ENCODE results near the gene AUNIP. TPM values are rescaled to one million over a fixed set of nuclear protein-coding genes. Genes with fewer than 3 reads are reported as not detected.
A peak's percentile ranks its signal among the peaks of the same experiment; 100 is the strongest.

Gene AUNIP
- total and polyA plus RNA-seq, 2 donors from 2014 or later, result 0.38 TPM; not detected in 1

DNA sequence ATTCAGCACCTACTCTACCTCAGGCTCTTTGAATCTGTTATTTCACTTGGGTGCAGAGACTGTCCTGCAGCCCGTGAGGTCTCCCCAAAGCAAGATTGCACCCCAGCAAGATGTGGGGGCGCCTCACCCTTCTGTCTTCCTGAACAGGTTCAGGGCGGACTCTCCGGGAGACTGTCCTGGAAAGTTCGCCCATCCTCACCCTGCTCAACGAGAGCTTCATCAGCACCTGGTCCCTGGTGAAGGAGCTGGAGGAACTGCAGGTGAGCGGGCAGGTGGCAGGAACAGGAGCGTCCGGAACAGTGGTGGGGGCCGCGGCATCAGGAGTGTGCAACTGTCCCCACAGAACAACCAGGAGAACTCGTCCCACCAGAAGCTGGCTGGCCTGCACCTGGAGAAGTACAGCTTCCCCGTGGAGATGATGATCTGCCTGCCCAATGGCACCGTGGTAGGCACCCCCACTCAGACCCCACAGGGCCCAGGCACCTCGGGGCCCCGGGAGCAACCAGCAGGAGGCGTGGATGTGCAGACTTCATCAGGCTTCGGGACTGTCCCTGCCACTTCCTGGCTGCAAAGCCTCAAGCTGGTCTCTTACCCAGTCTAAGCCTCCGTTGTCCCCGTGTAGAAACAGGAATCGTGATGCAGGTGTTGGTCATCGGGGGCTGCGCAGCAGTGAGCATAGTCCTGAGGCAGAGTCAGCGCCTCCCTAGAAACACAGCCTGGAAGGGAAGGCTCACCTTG lies 45.4 kb downstream of the AUNIP start:
- H3K36me3 ChIP-seq (ENCODE audit: control insufficient read depth in 2 of 3, insufficient read depth in 3 of 3, low read length in 3 of 3), result peaks cover 0 to 7% (median 3%) of the 10 kb centered on the region in 3 donors
- TF ChIP-seq, protein P1, sequence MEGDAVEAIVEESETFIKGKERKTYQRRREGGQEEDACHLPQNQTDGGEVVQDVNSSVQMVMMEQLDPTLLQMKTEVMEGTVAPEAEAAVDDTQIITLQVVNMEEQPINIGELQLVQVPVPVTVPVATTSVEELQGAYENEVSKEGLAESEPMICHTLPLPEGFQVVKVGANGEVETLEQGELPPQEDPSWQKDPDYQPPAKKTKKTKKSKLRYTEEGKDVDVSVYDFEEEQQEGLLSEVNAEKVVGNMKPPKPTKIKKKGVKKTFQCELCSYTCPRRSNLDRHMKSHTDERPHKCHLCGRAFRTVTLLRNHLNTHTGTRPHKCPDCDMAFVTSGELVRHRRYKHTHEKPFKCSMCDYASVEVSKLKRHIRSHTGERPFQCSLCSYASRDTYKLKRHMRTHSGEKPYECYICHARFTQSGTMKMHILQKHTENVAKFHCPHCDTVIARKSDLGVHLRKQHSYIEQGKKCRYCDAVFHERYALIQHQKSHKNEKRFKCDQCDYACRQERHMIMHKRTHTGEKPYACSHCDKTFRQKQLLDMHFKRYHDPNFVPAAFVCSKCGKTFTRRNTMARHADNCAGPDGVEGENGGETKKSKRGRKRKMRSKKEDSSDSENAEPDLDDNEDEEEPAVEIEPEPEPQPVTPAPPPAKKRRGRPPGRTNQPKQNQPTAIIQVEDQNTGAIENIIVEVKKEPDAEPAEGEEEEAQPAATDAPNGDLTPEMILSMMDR (IDR thresholded peaks at IDR 0.05; ENCODE audit: borderline replicate concordance, extremely low read depth, insufficient read depth), result no peak
- DNase-seq (peak in 1 of 5 donors; percentile 70), FAIRE-seq (no peak)
- intact Hi-C loops (cut with DNase I), result no loop called here
- no peaks in the 10 kb centered on the region for H3K9me3 ChIP-seq (ENCODE audit: control insufficient read depth in 2 of 3, insufficient read depth in 1 of 3, low read length in 3 of 3)
- H3K27ac ChIP-seq (ENCODE audit: low read depth in 2 of 2, low read length in 2 of 2), result no peak overlapping the region
- H3K27me3 ChIP-seq (ENCODE audit: control insufficient read depth, insufficient read depth, low read length), result no peaks in the 10 kb centered on the region
- H3K4me3 ChIP-seq (ENCODE audit: low read length in 3 of 3), result no peak overlapping the region
- H3K4me1 ChIP-seq (ENCODE audit: control insufficient read depth in 2 of 3, insufficient read depth in 2 of 3, low read depth in 1 of 3, low read length in 3 of 3), result peaks cover 4 to 18% (median 10%) of the 10 kb centered on the region in 3 donors
- no peak overlapping the region for H3K9ac ChIP-seq (ENCODE audit: low read length in 3 of 3)

DNA sequence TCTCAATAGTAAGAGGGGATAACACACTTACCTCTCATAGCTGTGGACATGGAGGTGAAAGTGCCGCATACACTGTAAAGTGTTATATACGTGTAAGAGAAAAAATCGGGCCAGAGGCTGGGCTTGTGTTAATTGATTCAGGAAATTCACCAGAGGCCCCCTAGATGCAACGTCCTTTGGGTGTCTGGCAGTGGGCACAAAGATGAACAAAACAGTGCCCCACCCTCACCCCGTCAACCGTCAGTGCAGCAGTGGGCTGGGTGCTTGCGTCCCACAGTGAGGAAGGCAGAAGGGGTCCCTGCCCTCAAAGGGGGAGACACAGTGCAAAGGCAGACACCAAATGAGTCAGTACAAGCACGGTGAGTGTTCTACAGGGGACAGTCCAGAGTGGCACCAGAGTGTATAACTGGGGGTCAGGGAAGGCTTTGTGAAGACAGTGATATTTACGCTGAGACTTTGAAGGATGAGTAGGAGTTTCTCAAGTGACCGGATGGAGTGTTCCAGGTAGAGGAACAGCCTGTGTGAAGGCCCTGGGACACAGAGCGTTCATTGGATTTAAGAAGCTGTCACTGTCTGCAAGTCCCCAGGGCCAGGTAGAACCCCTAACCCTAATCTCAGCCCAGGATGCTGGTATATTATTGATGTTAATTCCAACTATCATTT lies 46.1 kb downstream of the AUNIP start:
- peaks cover 0 to 7% (median 3%) of the 10 kb centered on the region in 3 donors for H3K36me3 ChIP-seq (ENCODE audit: control insufficient read depth in 2 of 3, insufficient read depth in 3 of 3, low read length in 3 of 3)
- no peak for FAIRE-seq

DNA sequence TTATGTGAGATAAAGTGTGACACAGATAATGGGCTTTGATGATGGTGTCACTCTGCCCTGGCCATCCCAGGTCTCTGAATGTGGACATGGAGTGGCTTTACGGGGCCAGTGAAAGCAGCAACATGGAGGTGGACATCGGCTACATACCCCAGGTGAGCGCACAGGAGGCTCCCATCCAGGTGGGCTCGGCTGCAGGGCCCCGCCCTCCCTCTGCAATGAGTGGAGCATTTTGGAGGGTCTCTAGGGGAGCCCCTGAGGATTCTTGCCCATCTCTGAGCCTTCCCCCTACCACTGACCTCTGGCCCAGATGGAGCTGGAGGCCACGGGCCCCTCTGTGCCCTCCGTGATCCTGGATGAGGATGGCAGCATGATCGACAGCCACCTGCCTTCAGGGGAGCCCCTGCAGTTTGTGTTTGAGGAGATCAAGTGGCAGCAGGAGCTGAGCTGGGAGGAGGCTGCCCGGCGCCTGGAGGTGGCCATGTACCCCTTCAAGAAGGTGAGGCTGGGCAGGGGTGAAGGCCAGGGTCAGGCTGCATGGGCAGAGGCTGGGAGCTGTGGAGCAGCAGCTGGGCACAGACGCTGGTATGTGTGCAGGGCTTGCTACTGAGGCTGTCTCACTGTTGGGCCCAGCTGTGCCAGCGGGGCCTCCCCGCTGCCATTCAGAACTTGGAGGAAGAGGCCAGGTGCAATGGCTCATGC lies 47.7 kb downstream of the AUNIP start:
- no peaks in the 10 kb centered on the region for H3K27me3 ChIP-seq (ENCODE audit: control insufficient read depth, insufficient read depth, low read length)
- intact Hi-C loops (cut with DNase I), result no loop called here
- no peak for FAIRE-seq
- peaks cover 0 to 9% (median 3%) of the 10 kb centered on the region in 3 donors for H3K36me3 ChIP-seq (ENCODE audit: control insufficient read depth in 2 of 3, insufficient read depth in 3 of 3, low read length in 3 of 3)
- H3K4me3 ChIP-seq (ENCODE audit: low read length in 3 of 3), result no peak overlapping the region
- TF ChIP-seq, protein P1 (IDR thresholded peaks at IDR 0.05; ENCODE audit: borderline replicate concordance, extremely low read depth, insufficient read depth), result no peak
- H3K4me1 ChIP-seq (ENCODE audit: control insufficient read depth in 2 of 3, insufficient read depth in 2 of 3, low read depth in 1 of 3, low read length in 3 of 3), result peaks cover 0 to 7% (median 0%) of the 10 kb centered on the region in 3 donors
- H3K9me3 ChIP-seq (ENCODE audit: control insufficient read depth in 2 of 3, insufficient read depth in 1 of 3, low read length in 3 of 3), result no peaks in the 10 kb centered on the region
- H3K9ac ChIP-seq (ENCODE audit: low read length in 3 of 3), result no peak overlapping the region
- peak in 1 of 5 donors; percentile 74 for DNase-seq
- no peak overlapping the region for H3K27ac ChIP-seq (ENCODE audit: low read depth in 2 of 2, low read length in 2 of 2)

More for the DNA sequence above, 46.1 kb downstream of the AUNIP start:
- no peak overlapping the region for H3K4me3 ChIP-seq (ENCODE audit: low read length in 3 of 3)
- no peak overlapping the region for H3K27ac ChIP-seq (ENCODE audit: low read depth in 2 of 2, low read length in 2 of 2)
- intact Hi-C loops (cut with DNase I), result no loop called here
- TF ChIP-seq, protein P1 (IDR thresholded peaks at IDR 0.05; ENCODE audit: borderline replicate concordance, extremely low read depth, insufficient read depth), result no peak
- no peaks in the 10 kb centered on the region for H3K27me3 ChIP-seq (ENCODE audit: control insufficient read depth, insufficient read depth, low read length)
- no peaks in the 10 kb centered on the region for H3K9me3 ChIP-seq (ENCODE audit: control insufficient read depth in 2 of 3, insufficient read depth in 1 of 3, low read length in 3 of 3)
- DNase-seq, result peak in 1 of 5 donors; percentile 22
- H3K9ac ChIP-seq (ENCODE audit: low read length in 3 of 3), result no peak overlapping the region
- H3K4me1 ChIP-seq (ENCODE audit: control insufficient read depth in 2 of 3, insufficient read depth in 2 of 3, low read depth in 1 of 3, low read length in 3 of 3), result peaks cover 0 to 12% (median 5%) of the 10 kb centered on the region in 3 donors

All from kidney (tissue), 14 donors.